ENCODE results near the gene SCYGR3.

The SCYGR3 gene

GRCh38 chr2:227595797-227596196, 18.8 kb downstream of the SCYGR3 start:
- no peak overlapping the region for H3K4me3 ChIP-seq (ENCODE audit: low read depth, low read length)
- no peak overlapping the region for H3K27ac ChIP-seq (ENCODE audit: low read depth, low read length)

GRCh38 chr2:227592694-227593387, 21.8 kb downstream of the SCYGR3 start:
- no peak overlapping the region for H3K4me3 ChIP-seq (ENCODE audit: low read depth, low read length)
- H3K27ac ChIP-seq (ENCODE audit: low read depth, low read length), result no peak overlapping the region
- H3K9me3 ChIP-seq (ENCODE audit: control insufficient read depth, insufficient read depth, low read depth, low read length), result no peaks in the 10 kb centered on the region
- peaks cover 4% of the 10 kb centered on the region; the same call in 1 of the 2 replicates for H3K4me1 ChIP-seq (ENCODE audit: control insufficient read depth, insufficient read depth, low read length)
- no peak overlapping the region for H3K9ac ChIP-seq (ENCODE audit: low read length)
- H3K36me3 ChIP-seq (ENCODE audit: control insufficient read depth, insufficient read depth, low read length), result no peaks in the 10 kb centered on the region
- no peaks in the 10 kb centered on the region for H3K27me3 ChIP-seq (ENCODE audit: control insufficient read depth, insufficient read depth, low read length)

More at GRCh38 chr2:227595797-227596196, 18.8 kb downstream of the SCYGR3 start:
- Histone ChIP-seq H3K9ac (ENCODE audit: low read length) (no peak overlapping the region), H3K36me3 (ENCODE audit: control insufficient read depth, insufficient read depth, low read length) (no peaks in the 10 kb centered on the region), H3K4me1 (ENCODE audit: control insufficient read depth, insufficient read depth, low read length) (peaks cover 11% of the 10 kb centered on the region), H3K9me3 (ENCODE audit: control insufficient read depth, insufficient read depth, low read depth, low read length) (no peaks in the 10 kb centered on the region), H3K27me3 (ENCODE audit: control insufficient read depth, insufficient read depth, low read length) (no peaks in the 10 kb centered on the region)

GRCh38 chr2:227582369-227582768, 32.3 kb downstream of the SCYGR3 start:
- H3K4me1 ChIP-seq (ENCODE audit: control insufficient read depth, insufficient read depth, low read length), result peaks cover 4% of the 10 kb centered on the region; the same call in 1 of the 2 replicates
- no peaks in the 10 kb centered on the region for H3K36me3 ChIP-seq (ENCODE audit: control insufficient read depth, insufficient read depth, low read length)
- no peak overlapping the region for H3K4me3 ChIP-seq (ENCODE audit: low read depth, low read length)

GRCh38 chr2:227579791-227580190, 34.8 kb downstream of the SCYGR3 start:
- Histone ChIP-seq H3K36me3 (ENCODE audit: control insufficient read depth, insufficient read depth, low read length) (no peaks in the 10 kb centered on the region), H3K27me3 (ENCODE audit: control insufficient read depth, insufficient read depth, low read length) (no peaks in the 10 kb centered on the region), H3K4me1 (ENCODE audit: control insufficient read depth, insufficient read depth, low read length) (peaks cover 8% of the 10 kb centered on the region; the same call in 1 of the 2 replicates), H3K27ac (ENCODE audit: low read depth, low read length) (no peak overlapping the region), H3K9ac (ENCODE audit: low read length) (no peak overlapping the region), H3K9me3 (ENCODE audit: control insufficient read depth, insufficient read depth, low read depth, low read length) (peaks cover 21% of the 10 kb centered on the region), H3K4me3 (ENCODE audit: low read depth, low read length) (no peak overlapping the region)

More at GRCh38 chr2:227582369-227582768, 32.3 kb downstream of the SCYGR3 start:
- Histone ChIP-seq H3K27ac (ENCODE audit: low read depth, low read length) (no peak overlapping the region), H3K27me3 (ENCODE audit: control insufficient read depth, insufficient read depth, low read length) (no peaks in the 10 kb centered on the region), H3K9me3 (ENCODE audit: control insufficient read depth, insufficient read depth, low read depth, low read length) (peaks cover 21% of the 10 kb centered on the region), H3K9ac (ENCODE audit: low read length) (no peak overlapping the region)

- Histone ChIP-seq H3K36me3 (ENCODE audit: control insufficient read depth, insufficient read depth, low read length) (no peaks in the 10 kb centered on the region), H3K9me3 (ENCODE audit: control insufficient read depth, insufficient read depth, low read depth, low read length) (peaks cover 20% of the 10 kb centered on the region), H3K4me3 (ENCODE audit: low read depth, low read length) (no peak overlapping the region), H3K27me3 (ENCODE audit: control insufficient read depth, insufficient read depth, low read length) (no peaks in the 10 kb centered on the region), H3K27ac (ENCODE audit: low read depth, low read length) (no peak overlapping the region), H3K4me1 (ENCODE audit: control insufficient read depth, insufficient read depth, low read length) (peaks cover 8% of the 10 kb centered on the region; the same call in 1 of the 2 replicates), H3K9ac (ENCODE audit: low read length) (no peak overlapping the region)
Observed at GRCh38 chr2:227578642-227579041, 36.0 kb downstream of the SCYGR3 start.

GRCh38 chr2:227577555-227577954, 37.1 kb downstream of the SCYGR3 start:
- Histone ChIP-seq H3K36me3 (ENCODE audit: control insufficient read depth, insufficient read depth, low read length) (no peaks in the 10 kb centered on the region), H3K27me3 (ENCODE audit: control insufficient read depth, insufficient read depth, low read length) (no peaks in the 10 kb centered on the region), H3K9me3 (ENCODE audit: control insufficient read depth, insufficient read depth, low read depth, low read length) (peaks cover 9% of the 10 kb centered on the region), H3K4me3 (ENCODE audit: low read depth, low read length) (no peak overlapping the region), H3K9ac (ENCODE audit: low read length) (no peak overlapping the region), H3K4me1 (ENCODE audit: control insufficient read depth, insufficient read depth, low read length) (peaks cover 8% of the 10 kb centered on the region; the same call in 1 of the 2 replicates), H3K27ac (ENCODE audit: low read depth, low read length) (no peak overlapping the region)

GRCh38 chr2:227576812-227577211, 37.8 kb downstream of the SCYGR3 start:
- no peaks in the 10 kb centered on the region for H3K27me3 ChIP-seq (ENCODE audit: control insufficient read depth, insufficient read depth, low read length)
- no peaks in the 10 kb centered on the region for H3K36me3 ChIP-seq (ENCODE audit: control insufficient read depth, insufficient read depth, low read length)
- peaks cover 8% of the 10 kb centered on the region; the same call in 1 of the 2 replicates for H3K4me1 ChIP-seq (ENCODE audit: control insufficient read depth, insufficient read depth, low read length)
- H3K4me3 ChIP-seq (ENCODE audit: low read depth, low read length), result no peak overlapping the region
- peaks cover 2% of the 10 kb centered on the region; the same call in 1 of the 2 replicates for H3K9me3 ChIP-seq (ENCODE audit: control insufficient read depth, insufficient read depth, low read depth, low read length)
- H3K27ac ChIP-seq (ENCODE audit: low read depth, low read length), result no peak overlapping the region
- no peak overlapping the region for H3K9ac ChIP-seq (ENCODE audit: low read length)

- Histone ChIP-seq H3K9me3 (ENCODE audit: control insufficient read depth, insufficient read depth, low read depth, low read length) (no peaks in the 10 kb centered on the region), H3K4me1 (ENCODE audit: control insufficient read depth, insufficient read depth, low read length) (peaks cover 8% of the 10 kb centered on the region; the same call in 1 of the 2 replicates), H3K36me3 (ENCODE audit: control insufficient read depth, insufficient read depth, low read length) (no peaks in the 10 kb centered on the region), H3K27ac (ENCODE audit: low read depth, low read length) (no peak overlapping the region), H3K4me3 (ENCODE audit: low read depth, low read length) (no peak overlapping the region), H3K27me3 (ENCODE audit: control insufficient read depth, insufficient read depth, low read length) (no peaks in the 10 kb centered on the region), H3K9ac (ENCODE audit: low read length) (no peak overlapping the region)
Observed at GRCh38 chr2:227576110-227576509, 38.5 kb downstream of the SCYGR3 start.

- no peaks in the 10 kb centered on the region for H3K9me3 ChIP-seq (ENCODE audit: control insufficient read depth, insufficient read depth, low read depth, low read length)
- no peaks in the 10 kb centered on the region for H3K36me3 ChIP-seq (ENCODE audit: control insufficient read depth, insufficient read depth, low read length)
- no peak overlapping the region for H3K27ac ChIP-seq (ENCODE audit: low read depth, low read length)
- 0 out of 2 replicates have a peak, but pooled peaks cover 3% of the 10 kb centered on the region for H3K4me1 ChIP-seq (ENCODE audit: control insufficient read depth, insufficient read depth, low read length)
- no peak overlapping the region for H3K9ac ChIP-seq (ENCODE audit: low read length)
- H3K27me3 ChIP-seq (ENCODE audit: control insufficient read depth, insufficient read depth, low read length), result no peaks in the 10 kb centered on the region
- H3K4me3 ChIP-seq (ENCODE audit: low read depth, low read length), result no peak overlapping the region
Observed at GRCh38 chr2:227570615-227571014, 44.0 kb downstream of the SCYGR3 start.

GRCh38 chr2:227568852-227569169, 45.8 kb downstream of the SCYGR3 start:
- Histone ChIP-seq H3K36me3 (ENCODE audit: control insufficient read depth, insufficient read depth, low read length) (no peaks in the 10 kb centered on the region), H3K27me3 (ENCODE audit: control insufficient read depth, insufficient read depth, low read length) (no peaks in the 10 kb centered on the region), H3K27ac (ENCODE audit: low read depth, low read length) (no peak overlapping the region), H3K9ac (ENCODE audit: low read length) (no peak overlapping the region), H3K4me3 (ENCODE audit: low read depth, low read length) (no peak overlapping the region), H3K9me3 (ENCODE audit: control insufficient read depth, insufficient read depth, low read depth, low read length) (no peaks in the 10 kb centered on the region), H3K4me1 (ENCODE audit: control insufficient read depth, insufficient read depth, low read length) (0 out of 2 replicates have a peak, but pooled peaks cover 3% of the 10 kb centered on the region)

GRCh38 chr2:227566012-227566411, 48.6 kb downstream of the SCYGR3 start:
- Histone ChIP-seq H3K36me3 (ENCODE audit: control insufficient read depth, insufficient read depth, low read length) (no peaks in the 10 kb centered on the region; the same call in 1 of the 2 replicates), H3K4me1 (ENCODE audit: control insufficient read depth, insufficient read depth, low read length) (0 out of 2 replicates have a peak, but pooled peaks cover 3% of the 10 kb centered on the region), H3K9me3 (ENCODE audit: control insufficient read depth, insufficient read depth, low read depth, low read length) (no peaks in the 10 kb centered on the region), H3K9ac (ENCODE audit: low read length) (no peak overlapping the region), H3K27me3 (ENCODE audit: control insufficient read depth, insufficient read depth, low read length) (no peaks in the 10 kb centered on the region), H3K4me3 (ENCODE audit: low read depth, low read length) (no peak overlapping the region), H3K27ac (ENCODE audit: low read depth, low read length) (no peak overlapping the region)

Measured in HUES6 (cell line).